ENCODE results near the gene AP3D1.

AP3D1 gene

GRCh38 chr19:2171349-2172145 lies 20.2 kb upstream of the AP3D1 start:
- Histone ChIP-seq H3K27me3 (no peaks in the 10 kb centered on the region), H3K9me3 (no peaks in the 10 kb centered on the region), H3K4me3 (peak overlapping the region; percentile 55), H3K27ac (peak overlapping the region; percentile 98), H3K4me1 (peaks cover 98% of the 10 kb centered on the region), H3K4me2 (peak overlapping the region; percentile 100), H3K36me3 (peaks cover 39% of the 10 kb centered on the region), H3K9ac (peak overlapping the region; percentile 97), H4K20me1 (peaks cover 100% of the 10 kb centered on the region)
- no peak for TF ChIP-seq Cebpa-rat (IDR thresholded peaks at IDR 0.05)

GRCh38 chr19:2170987-2171348 lies 19.6 kb upstream of the AP3D1 start:
- Histone ChIP-seq H3K4me3 (peak overlapping the region; percentile 55), H3K9ac (peak overlapping the region; percentile 97), H3K9me3 (no peaks in the 10 kb centered on the region), H4K20me1 (peaks cover 100% of the 10 kb centered on the region), H3K4me2 (peak overlapping the region; percentile 100), H3K27me3 (no peaks in the 10 kb centered on the region), H3K27ac (peak overlapping the region; percentile 98), H3K4me1 (peaks cover 98% of the 10 kb centered on the region), H3K36me3 (peaks cover 39% of the 10 kb centered on the region)
- TF ChIP-seq Cebpa-rat (IDR thresholded peaks at IDR 0.05): no peak

- Histone ChIP-seq H3K9me3 (no peaks in the 10 kb centered on the region), H3K36me3 (peaks cover 32% of the 10 kb centered on the region), H3K4me3 (peak overlapping the region; percentile 55), H3K27ac (peak overlapping the region; percentile 98), H3K9ac (peak overlapping the region; percentile 97), H4K20me1 (peaks cover 100% of the 10 kb centered on the region), H3K27me3 (no peaks in the 10 kb centered on the region), H3K4me1 (peaks cover 95% of the 10 kb centered on the region), H3K4me2 (peak overlapping the region; percentile 100)
- TF ChIP-seq Cebpa-rat (IDR thresholded peaks at IDR 0.05): no peak
Observed at GRCh38 chr19:2170219-2170618, 18.9 kb upstream of the AP3D1 start.

- H3K27me3 ChIP-seq: no peaks in the 10 kb centered on the region
- no peak for TF ChIP-seq Cebpa-rat (IDR thresholded peaks at IDR 0.05)
- peak overlapping the region; percentile 97 for H3K9ac ChIP-seq
- peaks cover 83% of the 10 kb centered on the region for H3K4me1 ChIP-seq
- H3K27ac ChIP-seq: peak overlapping the region; percentile 98
- H4K20me1 ChIP-seq: peaks cover 93% of the 10 kb centered on the region
- H3K4me2 ChIP-seq: peak overlapping the region; percentile 100
- peaks cover 22% of the 10 kb centered on the region for H3K36me3 ChIP-seq
- no peaks in the 10 kb centered on the region for H3K9me3 ChIP-seq
- H3K4me3 ChIP-seq: peak overlapping the region; percentile 84
Observed at GRCh38 chr19:2168619-2169424, 17.5 kb upstream of the AP3D1 start.

GRCh38 chr19:2167896-2168618 lies 16.7 kb upstream of the AP3D1 start:
- Histone ChIP-seq H4K20me1 (peaks cover 85% of the 10 kb centered on the region), H3K9me3 (no peaks in the 10 kb centered on the region), H3K4me3 (peak overlapping the region; percentile 84), H3K4me2 (peak overlapping the region; percentile 100), H3K27me3 (no peaks in the 10 kb centered on the region), H3K9ac (peak overlapping the region; percentile 97), H3K4me1 (peaks cover 79% of the 10 kb centered on the region), H3K27ac (peak overlapping the region; percentile 98), H3K36me3 (peaks cover 14% of the 10 kb centered on the region)
- TF ChIP-seq Cebpa-rat (IDR thresholded peaks at IDR 0.05): peak; percentile 17; the same call in 1 of the 2 replicates

- Histone ChIP-seq H3K36me3 (peaks cover 10% of the 10 kb centered on the region; the same call in 1 of the 2 replicates), H3K9me3 (no peaks in the 10 kb centered on the region), H3K27ac (peak overlapping the region; percentile 98), H3K4me3 (peak overlapping the region; percentile 84), H3K4me1 (peaks cover 79% of the 10 kb centered on the region), H3K4me2 (peak overlapping the region; percentile 100), H3K9ac (peak overlapping the region; percentile 97), H4K20me1 (peaks cover 75% of the 10 kb centered on the region), H3K27me3 (no peaks in the 10 kb centered on the region)
- no peak for TF ChIP-seq Cebpa-rat (IDR thresholded peaks at IDR 0.05)
Observed at GRCh38 chr19:2166741-2167738, 15.7 kb upstream of the AP3D1 start.

GRCh38 chr19:2164020-2164998 lies 12.9 kb upstream of the AP3D1 start:
- H3K27ac ChIP-seq: peak overlapping the region; percentile 98
- H3K4me3 ChIP-seq: peak overlapping the region; percentile 84
- peak overlapping the region; percentile 97 for H3K9ac ChIP-seq
- H4K20me1 ChIP-seq: peaks cover 47% of the 10 kb centered on the region
- H3K9me3 ChIP-seq: no peaks in the 10 kb centered on the region
- peak overlapping the region; percentile 100 for H3K4me2 ChIP-seq
- no peak for TF ChIP-seq Cebpa-rat (IDR thresholded peaks at IDR 0.05)
- peaks cover 55% of the 10 kb centered on the region for H3K4me1 ChIP-seq
- peaks cover 10% of the 10 kb centered on the region; the same call in 1 of the 2 replicates for H3K36me3 ChIP-seq
- H3K27me3 ChIP-seq: no peaks in the 10 kb centered on the region

- no peaks in the 10 kb centered on the region for H3K9me3 ChIP-seq
- no peak overlapping the region for H3K27ac ChIP-seq
- no peak overlapping the region for H3K4me3 ChIP-seq
- H3K4me1 ChIP-seq: peaks cover 27% of the 10 kb centered on the region
- peaks cover 8% of the 10 kb centered on the region for H4K20me1 ChIP-seq
- no peak overlapping the region for H3K9ac ChIP-seq
- no peaks in the 10 kb centered on the region for H3K36me3 ChIP-seq
- TF ChIP-seq Cebpa-rat (IDR thresholded peaks at IDR 0.05): no peak
- H3K27me3 ChIP-seq: no peaks in the 10 kb centered on the region
- H3K4me2 ChIP-seq: no peak overlapping the region
Observed at GRCh38 chr19:2160379-2160778, 9.0 kb upstream of the AP3D1 start.
